Muscle of back (tissue), 11 donors: ENCODE results near the gene NRP2. TPM values are rescaled to one million over a fixed set of nuclear protein-coding genes. Genes with fewer than 3 reads are reported as not detected.

Source experiments
- DNase-seq, 3 donors: peaks; one replicate each; pipeline versions ENCODE4 v3.0.0 to v3.0.0-alpha.2; 2013
- polyA plus RNA-seq, 10 donors: library from polyadenylated mRNA; unstranded; fragments of 120-200 nt; gene quantifications; one replicate each; pipeline ENCODE4 v1.2.1, GENCODE V29; 2013; ENCODE audit not compliant: insufficient read length in 10 of 10

The NRP2 gene
- polyA plus RNA-seq, 10 donors, result 12.9 to 31.7 (median 20.8) TPM

DNA sequence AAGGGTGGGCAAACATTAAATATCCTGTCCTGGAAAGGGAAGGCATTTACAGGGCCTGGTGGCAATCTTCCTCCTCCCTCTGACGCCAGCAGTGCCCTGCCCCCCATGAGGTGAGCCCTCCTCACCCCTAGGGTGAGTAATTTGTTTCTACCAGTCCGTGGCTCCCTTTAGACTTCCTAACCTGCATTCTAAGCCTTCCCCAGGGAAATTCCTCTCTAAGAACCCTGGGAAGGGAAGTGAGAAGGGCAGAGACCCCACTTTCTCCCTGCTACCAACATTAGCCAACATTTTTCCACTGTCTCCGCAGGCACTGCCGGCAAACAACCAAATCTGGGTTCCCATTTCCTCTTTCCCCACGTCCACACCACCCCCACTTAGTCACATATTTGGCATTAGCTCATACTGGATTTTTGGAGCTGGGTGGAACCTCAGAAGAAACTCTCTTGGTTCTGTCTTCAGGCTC, 69.3 kb downstream of the NRP2 start:
- no peak for DNase-seq

DNA sequence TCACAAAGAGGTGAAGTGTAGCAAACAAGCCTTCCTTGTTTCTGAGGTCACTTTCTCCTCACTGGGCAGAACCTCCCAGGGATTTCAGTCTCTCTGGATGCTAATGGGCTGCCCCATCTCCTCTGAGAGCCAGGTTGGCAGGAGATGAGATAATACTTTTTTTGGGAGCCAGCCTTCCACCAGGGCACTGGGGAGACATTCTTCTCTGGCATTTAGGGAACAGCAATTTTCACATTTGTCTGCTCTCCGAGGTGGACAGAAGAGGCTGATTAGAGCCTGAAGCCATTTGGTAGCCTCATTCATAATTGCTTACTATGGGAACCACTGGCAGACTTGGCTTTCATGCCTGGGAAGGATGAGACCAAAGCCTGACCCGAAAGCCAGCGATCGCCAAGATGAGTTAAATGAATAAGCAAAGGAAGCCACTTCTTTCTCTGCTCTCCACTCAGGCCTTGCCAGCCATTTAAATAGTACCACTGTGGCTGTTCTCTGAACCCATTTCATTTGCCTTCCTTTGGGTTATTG, 70.1 kb downstream of the NRP2 start:
- no peak for DNase-seq

DNA sequence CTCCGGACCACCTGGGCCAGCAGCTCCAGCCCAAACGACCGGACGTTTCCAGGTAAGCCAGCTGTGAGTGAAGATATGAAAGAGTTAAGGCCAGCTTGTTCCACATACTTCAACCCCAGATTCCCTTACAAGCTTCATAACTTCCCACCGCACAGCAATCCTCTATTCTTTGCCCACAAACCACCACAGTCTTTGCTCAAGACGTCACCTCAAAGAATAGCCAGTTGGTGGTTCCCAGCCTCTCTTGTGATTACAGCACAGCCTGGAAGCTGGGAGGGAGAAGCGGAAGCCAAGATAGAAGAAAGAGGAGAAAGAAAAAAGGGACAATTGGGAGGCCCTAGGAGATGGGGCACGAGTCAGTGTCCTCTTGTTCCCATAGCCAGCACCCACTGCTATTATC, 70.6 kb downstream of the NRP2 start:
- no peak for DNase-seq

DNA sequence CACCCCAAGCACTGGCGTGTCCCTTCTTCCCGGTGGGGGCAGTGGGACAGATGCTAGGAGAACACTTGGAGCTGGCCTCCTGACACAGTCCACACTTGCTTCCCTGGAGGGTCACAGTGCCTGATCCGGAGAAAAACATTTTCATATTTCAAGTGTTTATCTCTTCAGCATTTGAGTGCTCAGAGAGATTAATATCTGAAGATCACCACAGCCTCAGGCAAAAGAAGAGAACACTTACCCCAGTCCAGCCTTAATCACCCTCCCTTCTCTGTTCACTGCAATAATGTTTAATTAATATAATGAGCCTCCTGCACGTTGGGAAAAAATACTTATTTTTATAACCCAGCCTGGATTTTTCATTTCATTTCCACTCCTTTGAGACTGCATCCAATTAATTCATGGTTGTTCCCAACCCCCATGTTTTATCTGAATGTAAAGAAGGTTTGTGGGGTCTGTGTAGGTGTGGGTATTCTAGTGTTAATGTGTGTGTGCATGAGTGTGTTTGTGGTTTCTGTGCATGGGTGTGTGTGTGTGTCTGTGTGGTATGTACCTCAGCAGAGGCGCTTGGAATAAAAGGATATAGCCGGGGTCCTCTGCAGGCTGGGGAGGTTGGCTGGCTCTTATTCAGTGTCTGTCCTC, 72.1 kb downstream of the NRP2 start:
- no peak for DNase-seq

DNA sequence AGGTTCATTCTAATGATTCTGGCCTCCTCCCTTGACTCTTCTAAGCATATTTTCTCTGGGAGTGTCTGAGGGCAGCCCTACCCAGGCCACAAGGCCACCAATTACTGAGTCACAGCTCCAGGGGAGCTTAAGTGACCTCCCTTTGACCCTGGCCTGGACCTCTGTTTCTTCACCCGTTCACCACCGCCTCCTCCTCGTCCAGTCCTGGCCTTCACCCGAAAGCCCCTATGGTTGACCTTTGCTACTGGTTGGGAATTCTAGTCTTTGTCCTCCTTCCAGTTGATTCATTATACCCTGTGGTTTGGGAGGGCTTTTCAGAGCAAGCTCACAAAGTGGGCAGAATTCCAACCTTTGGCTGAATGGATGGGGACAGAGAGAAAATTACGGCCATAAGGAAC, 72.6 kb downstream of the NRP2 start:
- DNase-seq, result peak in 1 of 3 donors; percentile 50

DNA sequence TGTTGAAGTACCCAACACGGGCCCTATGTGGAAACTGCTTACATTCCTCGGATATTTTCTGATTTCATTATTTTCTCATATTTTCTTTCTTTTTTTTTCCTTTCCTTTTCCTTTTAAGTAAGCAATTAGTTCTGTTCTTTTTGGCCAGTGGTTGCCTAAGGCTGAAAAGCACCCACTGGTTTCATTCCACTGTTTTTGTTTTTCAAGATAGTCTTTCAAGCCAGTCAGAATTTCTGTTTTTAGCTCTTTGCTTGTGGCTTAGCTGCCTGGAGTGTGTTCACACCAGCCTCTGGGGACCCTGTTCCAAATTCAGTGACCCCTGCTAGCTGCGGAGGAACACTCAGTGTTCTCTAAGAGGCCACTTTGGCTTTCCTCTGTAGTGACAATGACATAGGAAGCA, 73.6 kb downstream of the NRP2 start:
- no peak for DNase-seq

DNA sequence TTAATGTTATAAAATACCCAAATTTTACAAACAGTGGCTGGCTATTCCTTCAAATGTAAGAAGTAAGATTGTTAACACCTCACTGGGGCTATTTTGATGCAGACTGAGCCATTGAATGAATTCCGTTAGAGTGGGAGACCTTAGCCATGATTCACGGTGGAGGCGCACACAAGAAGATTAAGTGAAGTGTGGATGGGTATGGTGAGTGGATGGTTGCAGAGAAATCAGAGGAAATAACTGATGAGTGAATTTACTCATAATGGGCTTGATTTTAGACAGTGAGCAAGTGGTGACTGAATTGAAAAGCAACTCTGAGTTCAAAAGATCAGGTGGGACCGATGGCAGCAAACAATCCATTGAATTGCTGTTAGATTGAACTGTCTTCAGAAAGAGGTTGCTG, 75.0 kb downstream of the NRP2 start:
- DNase-seq, result no peak

DNA sequence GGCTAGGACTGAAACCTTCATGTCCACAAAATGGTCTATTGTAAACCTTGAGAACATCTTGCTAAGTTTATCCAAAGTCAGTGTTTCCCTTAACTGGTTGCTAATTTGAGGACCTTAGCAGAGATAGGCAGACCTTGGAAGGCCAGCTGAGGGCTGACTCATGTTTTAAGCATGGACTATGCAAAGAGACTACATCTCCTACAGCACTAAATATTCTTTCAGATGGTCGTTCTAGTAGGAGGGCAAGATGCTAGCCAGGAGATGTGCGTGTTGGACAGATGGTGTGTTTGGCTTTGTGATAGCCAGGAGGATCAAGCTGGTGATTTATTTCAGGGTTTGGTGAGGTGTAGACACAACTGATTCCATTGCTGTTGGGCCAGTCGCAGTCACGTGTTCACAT, 75.8 kb downstream of the NRP2 start:
- peak in 1 of 3 donors; percentile 49 for DNase-seq

DNA sequence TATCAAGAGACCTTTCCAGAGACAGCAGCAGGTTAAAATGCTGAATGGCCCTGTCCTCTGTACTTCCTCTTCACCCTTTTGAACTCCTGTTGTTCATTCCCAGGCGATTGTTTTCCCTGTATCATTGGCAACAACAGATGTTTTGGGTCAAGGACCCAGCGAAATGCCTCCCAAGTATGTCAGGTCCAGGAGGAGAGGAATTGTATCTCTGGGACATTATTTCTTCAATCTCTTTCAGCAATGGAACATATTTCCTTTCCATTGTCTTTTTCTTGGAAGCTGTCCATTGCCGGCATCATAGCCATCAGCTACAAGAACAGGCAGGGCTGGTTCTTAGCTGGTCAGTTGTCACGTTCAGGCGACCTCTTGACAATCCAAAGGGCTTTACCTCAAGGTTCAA, 76.2 kb downstream of the NRP2 start:
- no peak for DNase-seq

DNA sequence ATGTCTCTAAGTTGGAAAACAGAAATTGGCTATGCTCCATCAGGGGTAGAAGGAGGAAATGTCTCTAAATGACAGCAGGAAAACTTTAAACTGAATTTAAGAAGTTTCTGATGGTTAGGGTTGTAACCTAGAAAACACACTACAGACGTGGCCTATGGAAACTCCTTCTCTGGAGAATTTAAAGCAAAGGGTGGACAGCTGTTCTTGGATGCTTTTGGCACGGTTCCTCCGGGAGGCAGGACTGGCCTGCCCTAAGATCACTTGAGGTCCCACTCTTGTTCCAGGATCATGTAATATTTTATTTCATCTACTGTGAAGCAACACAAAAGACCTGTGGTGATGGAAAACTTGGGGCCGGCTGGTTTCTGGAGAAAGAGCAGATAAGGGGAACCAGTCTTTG, 77.0 kb downstream of the NRP2 start:
- peak in 2 of 3 donors; percentile 26 to 59 for DNase-seq

DNA sequence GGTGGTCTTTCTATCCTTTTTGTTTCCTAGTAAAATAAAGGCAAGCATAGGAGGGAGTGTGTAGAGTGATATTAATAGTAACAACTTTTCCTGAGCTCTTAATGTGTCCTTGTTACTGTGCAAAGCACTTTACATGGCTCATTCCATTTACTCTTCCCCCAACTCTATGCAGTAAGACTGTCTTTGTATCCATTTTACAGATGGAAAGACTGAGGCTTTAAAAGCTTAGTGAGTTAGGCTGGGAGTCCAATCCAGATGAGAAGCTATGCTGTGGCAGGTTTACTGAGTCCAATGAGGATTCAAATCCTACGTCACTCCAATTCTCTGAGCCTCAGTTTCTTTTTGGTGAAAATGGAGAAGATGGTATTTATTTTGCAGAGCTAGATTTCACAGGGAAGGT, 77.4 kb downstream of the NRP2 start:
- no peak for DNase-seq

DNA sequence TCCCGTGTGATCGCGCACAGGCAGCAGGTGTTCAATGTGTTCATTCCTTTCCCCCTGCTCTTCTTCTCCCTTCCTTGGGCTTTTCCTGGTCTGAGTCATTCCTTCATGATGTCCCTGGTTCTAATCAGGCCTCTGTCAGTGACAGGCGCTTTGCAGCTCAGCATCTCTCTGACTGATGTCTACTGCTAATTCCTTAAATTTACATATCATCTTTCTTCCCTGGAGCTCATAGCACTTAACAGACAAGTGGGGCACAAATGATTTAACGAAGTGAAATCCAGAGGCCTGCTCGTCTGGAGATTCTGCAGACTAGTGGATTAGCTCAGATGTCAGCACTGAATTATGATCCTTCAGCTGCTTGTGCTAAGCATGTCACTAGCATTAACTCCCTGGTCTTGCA, 77.9 kb downstream of the NRP2 start:
- DNase-seq, result no peak

DNA sequence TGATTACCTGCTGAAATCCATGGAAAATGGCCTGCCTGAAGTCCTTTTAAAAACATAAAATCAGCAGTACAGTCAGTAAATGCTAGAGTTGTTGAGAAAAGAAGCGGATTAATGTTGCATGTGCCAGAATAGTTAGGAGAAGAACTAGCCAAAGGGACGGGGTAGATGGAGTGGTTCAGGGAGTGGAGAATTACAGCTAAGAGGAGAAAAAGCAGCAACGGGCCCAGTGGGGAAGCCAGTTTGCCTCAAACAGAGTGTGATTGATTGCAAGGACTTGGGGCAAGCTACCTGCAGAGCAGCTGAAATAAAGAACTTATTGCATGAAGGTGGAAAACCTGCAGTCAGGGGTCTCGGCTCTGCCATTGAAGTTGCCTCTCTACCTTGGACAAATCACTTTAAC, 79.1 kb downstream of the NRP2 start:
- DNase-seq, result no peak

DNA sequence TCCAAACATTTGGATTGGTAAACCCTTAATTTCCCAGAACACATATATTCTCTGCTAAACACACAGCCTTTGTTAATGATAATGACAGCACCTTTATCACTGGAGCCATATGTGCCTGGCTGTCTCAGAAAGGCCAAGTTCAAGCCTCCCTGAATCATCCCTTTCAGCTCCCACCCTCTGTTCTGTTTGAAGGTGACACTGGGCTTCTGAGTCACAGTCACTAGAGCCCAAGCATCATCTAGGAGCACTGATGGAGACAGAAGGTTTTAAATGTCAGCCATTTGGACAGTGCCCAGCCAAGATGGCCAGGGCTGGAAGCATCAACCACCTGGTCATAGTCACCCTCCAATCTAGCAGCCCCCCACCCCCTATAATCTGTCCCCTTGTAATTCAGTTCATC, 80.6 kb downstream of the NRP2 start:
- DNase-seq, result no peak

DNA sequence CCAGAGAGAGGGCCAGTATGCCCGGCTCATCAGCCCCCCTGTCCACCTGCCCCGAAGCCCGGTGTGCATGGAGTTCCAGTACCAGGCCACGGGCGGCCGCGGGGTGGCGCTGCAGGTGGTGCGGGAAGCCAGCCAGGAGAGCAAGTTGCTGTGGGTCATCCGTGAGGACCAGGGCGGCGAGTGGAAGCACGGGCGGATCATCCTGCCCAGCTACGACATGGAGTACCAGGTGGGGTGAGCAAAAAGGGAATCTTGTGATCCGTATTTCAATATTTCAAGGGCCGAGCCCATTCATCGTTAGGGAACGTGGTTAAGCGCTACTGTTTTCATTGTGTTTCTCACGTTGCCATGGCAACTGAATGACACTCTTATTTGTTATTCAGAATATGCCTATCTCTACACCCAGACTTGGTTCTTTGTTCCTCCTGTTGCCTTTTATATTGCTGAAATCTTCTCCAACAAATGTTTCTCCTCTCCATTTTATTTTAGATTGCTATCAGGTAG, 81.5 kb downstream of the NRP2 start:
- DNase-seq, result peak in 2 of 3 donors; percentile 69 to 81

DNA sequence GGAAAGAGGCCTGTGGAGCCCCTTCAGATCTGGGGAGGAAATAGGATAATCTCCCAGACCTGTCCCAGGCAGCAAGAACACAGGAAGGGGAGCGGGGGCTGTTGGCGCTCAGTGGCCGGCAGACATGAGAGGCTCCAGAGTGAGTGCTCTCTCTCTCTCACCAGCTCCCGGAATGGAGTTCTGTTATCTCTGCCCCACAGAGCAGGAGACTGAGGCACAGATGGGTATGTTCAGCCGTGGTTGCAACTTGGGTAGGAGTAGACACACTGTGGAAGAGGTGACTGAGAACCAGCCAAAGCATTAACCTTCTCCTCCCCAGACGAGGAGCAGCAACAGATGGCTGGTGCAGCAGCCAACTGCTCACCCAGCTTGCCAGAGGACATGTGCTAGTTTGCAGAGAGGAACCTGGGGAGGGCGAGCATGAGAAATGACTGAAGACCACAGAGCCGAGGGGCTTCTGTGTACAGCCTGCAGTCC, 82.0 kb downstream of the NRP2 start:
- peak in 1 of 3 donors; percentile 45 for DNase-seq

DNA sequence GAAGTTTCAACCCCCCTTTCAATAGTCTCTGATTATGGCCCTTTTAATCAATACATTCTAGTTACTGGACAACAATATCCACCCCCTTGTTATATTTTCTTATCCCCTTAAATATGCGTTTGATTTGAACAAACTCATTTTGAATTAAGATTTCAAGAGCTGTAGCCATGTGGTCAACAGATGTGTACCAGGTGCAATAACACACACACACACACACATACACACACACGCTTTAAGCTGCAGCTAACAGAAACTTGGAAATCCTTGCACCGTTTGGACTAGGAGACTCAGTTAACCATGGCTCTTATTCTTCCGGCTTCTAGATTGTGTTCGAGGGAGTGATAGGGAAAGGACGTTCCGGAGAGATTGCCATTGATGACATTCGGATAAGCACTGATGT, 82.8 kb downstream of the NRP2 start:
- DNase-seq, result no peak

DNA sequence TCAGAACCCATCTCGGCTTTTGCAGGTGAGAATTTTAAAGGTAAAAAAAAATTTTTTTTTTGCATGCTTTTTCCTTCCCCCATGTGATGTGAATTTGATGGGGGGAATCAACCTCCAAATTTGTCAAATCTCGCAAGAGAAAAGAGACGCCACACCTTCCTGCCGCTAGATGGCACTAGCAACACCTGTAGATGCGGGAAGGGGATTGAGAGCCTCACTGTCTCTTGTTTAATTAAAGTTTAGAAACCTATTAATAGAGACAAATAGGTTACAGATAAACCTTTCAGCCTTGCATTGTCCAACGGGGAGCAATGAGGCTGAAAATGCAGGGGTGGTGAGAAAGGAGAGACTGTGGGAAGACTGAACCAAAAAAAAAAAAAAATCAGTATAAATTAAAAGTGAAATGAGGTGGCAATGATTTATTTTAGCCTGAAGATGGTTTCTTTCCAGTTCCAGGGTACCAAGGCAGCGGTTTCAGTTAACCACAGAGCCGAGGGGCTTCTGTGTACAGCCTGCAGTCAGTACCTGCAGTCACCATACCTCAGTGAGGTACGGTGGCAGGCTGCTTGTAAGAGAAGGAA, 84.6 kb downstream of the NRP2 start:
- peak in 2 of 3 donors; percentile 65 to 80 for DNase-seq

DNA sequence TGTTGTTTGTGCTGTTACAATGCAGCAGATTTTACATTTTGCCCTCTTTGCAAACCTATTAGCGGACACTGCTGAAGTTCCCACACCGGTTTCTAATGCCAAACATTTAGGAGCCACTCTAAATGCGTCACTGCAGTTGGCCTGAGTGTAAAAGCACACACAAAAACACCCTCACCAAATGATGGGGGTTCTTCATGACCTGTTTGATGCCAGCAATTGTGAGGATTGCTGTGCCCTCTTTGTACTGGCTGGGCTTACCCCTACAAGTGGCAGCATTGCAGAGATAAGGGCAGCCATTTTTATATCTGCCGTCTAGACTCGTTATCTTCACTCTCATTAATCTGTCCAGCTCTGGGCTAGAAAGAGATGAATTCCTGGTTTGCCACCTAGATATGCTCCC, 85.3 kb downstream of the NRP2 start:
- DNase-seq, result no peak

DNA sequence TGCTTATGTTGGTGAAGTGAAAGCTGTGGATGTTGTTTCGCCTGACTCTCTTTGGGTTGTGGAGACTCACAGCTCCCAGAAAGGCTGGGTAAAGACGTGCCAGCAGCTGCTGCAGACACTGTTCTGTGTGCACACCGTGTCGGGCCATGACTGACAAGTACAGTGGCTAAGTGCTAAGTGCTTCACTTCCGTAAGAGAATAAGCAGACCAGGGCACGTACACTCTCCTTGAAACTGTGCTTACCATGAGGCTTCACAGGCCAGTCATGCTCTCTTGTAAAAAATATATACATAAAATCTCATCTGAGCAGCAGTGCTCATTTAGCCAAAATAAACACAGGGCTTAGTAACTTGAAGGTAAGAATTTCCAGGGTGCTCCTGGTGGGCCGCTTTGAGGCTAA, 86.0 kb downstream of the NRP2 start:
- DNase-seq, result no peak

DNA sequence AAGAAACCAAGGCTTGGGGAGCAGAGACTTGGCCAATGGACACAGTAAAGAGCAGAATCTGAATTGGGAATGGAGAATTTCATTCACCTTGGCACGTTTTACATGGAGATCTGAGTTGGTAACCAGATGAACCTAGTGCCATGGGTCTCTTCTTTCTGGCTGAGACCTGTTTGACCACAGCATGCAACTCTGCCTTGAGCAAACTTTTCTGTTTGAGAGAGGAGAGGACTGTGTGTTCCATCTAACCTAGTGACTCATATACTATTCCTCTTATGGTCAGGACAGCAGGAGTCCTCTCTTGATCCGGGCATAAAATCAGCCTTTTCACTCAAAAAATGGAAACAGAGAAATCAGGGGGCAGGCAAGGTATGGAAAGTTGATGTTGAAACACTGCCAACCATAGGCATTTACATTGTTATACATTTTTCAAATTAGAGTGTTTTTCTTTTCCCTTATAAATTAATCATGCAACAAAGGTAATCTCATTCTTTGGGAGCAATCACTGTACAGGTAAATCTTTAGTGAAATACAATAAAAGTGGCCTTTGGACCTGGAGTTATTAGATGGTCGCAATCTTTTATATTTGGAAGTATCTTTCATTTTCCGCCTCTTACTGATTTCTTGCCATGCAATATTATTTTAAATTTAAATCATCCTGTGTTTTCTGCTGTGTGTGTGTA, 86.7 kb downstream of the NRP2 start:
- no peak for DNase-seq

DNA sequence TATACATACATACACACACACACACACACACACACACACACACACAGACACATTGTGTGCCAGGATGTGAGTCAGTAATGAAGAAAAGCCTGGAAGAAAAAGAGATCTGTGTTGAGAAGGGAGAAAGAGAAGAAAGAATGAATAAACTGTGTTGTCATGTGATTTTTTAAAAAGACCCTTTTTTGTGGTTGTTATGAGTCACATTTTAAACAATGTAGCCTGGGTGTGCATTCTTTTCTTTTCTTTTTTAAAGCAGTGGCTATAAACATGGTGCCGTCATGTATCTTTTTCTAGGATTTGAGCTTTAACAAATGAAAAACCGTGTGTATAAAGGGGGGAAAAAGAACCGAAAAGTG, 87.2 kb downstream of the NRP2 start:
- DNase-seq, result peak in 1 of 3 donors; percentile 77

DNA sequence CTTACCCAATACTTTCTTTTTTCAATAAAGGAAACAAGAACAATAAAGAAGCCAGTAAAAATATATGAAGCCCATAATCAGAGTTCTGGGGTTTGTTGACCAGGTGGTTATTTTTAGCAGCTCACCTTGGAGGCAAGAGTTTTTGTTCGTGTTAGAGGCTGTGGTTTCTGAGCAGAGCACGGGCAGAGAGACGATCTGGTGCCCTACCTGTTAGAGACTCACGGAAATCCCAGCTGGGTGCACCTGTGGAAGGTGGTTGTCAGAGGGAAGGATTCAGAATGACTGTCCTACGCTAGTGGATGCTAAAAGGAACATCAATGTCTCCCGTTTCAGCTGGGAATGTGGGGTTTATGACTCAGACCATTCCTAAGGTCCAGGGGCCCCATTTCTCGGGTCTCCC, 87.6 kb downstream of the NRP2 start:
- no peak for DNase-seq
